G401 (cell line): Measurements from ENCODE around the gene SYT5. TPM values are rescaled to one million over a fixed set of nuclear protein-coding genes. Genes with fewer than 3 reads are reported as not detected.
A peak's percentile ranks its signal among the peaks of the same experiment; 100 is the strongest.
"Not testable (repeated sequence)": the region's sequence is repeated elsewhere in the genome, so short reads cannot be mapped to it uniquely, and the experiment has no call there.

Experiments
- DNase-seq: peaks from one replicate; pipeline ENCODE4 v3.0.0-alpha.2; 2015; ENCODE audit warnings: low spot score
- in situ Hi-C: cut with HindIII; loops from 2 replicates; pipeline ENCODE4 v1.10.0; 2016; ENCODE audit warnings: low sequenced_read_pairs, mixed read lengths
- total RNA-seq: library from RNA; depleted of rRNA; stranded (reverse); fragments of >200 nt; shearing (Covaris generic); gene quantifications from 2 replicates; pipeline ENCODE4 v1.2.3, GENCODE V29; 2014

Gene SYT5
- total RNA-seq, 1 experiment from 2014 or later: 0.85 TPM

DNA sequence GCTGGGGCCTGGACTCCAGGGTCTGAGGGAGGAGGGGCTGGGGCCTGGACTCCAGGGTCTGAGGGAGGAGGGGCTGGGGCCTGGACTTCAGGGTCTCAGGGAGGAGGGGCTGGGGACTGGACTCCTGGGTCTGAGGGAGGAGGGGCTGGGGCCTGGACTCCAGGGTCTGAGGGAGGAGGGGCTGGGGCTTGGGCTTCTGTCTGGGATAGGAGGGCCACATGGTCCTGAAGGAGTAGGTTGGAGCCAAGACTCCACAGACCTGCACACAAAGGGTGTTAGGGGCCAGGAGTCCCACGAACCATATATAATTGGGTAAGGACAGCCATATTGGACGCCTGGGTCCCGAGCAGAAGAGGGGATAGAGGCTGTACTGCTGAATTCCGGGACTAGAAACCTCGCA is 24.3 kb downstream of the SYT5 start:
- DNase-seq, in situ Hi-C loops: not testable (repeated sequence)

DNA sequence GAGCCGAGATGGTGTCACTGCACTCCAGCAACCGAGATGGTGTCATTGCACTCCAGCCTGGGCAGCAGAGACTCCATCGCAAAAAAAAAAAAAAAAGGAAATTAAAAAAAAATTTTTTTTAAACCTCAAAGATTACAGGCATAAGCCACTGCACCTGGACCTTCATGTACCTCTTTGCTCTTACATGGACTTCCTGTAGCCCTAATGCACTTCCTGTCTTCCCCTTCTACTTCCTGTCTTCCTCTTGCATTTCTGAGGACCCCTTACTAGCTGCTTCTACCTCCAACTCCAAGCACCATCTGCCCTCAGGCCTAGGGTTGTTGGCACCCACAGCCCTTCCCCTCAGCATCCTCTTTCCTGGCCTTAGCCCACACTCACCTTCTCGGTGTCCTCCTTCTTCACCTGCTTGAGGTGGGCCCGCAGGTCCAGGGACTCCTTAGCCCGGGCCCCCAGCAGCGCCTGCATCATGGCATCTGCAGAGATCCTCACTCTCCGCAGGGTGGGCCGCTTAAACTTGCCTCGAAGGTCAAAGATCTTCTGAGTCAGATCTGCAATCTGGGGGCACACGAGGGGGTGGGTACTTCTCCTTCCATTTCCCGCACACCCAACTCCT is 26.3 kb downstream of the SYT5 start:
- DNase-seq: no peak
- in situ Hi-C loops: no loop called here

DNA sequence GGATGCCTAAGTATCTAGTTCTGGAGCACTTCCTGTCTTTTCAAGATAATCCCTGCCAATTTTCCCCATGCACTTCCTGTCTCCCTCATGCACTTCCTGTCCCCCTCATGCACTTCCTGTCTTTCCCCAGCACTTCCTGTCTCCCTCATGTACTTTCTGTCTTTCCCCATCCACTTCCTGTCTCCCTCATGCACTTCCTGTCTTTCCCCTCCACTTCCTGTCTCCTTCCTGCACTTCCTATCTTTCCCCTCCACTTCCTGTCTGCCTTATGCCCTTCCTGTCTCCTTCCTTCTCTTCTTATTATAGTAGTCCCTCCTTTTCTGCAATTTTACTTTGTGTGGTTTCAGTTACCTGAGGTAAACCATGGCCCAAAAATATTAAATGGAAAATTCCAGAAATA is 28.1 kb downstream of the SYT5 start:
- DNase-seq: no peak
- in situ Hi-C loops: no loop called here

DNA sequence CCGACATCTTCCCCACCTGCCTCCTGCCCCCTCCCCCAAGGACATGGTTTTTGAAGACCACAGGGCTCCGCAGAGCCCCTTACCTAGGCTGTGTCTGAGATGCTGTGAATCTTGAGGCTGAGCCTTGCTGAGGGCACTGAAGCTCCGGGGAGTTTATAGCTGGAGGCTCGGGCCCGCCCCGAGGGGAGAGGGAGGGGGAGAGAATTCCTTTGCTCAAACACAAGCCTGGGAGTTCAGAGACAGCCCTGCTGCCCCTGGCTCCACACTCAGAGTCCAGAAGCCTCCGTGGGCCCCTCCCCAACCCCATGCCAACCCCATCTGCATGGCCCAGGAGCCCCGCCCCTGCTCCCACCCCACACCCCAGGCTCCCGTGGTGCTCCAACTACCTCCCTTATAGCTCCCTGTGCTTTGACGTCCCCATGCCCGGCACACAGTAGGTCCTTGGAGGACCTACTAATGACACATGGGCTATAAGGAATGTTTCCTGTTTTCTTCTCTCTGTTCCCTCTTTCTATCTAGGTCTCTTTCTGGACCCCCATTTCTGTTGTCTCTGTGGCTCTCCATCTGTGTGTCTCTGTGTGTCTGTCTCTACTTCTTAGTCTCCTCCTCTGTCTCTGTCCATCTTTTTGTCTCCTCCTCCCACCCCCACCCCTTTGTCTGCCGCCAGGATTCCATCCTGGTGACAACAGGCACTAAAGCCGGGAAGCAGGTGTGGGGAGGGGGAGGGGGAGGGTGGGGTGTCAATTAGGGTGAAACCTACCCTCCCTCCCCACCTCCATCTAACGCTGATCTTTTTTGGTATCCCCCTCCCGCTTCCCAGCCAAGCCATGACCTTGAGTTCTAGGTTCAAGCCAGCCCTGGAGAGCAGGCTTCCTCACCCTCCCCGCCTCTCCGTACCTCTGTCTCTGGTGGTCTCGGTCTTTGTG is 30.7 kb downstream of the SYT5 start, which contains the start of gene TNNT1:
TNNT1 (minus strand) TSS at position 129 of the 926 bp plus-strand sequence. CDS start 2,049 bp downstream, outside the sequence.
- DNase-seq: no peak
- in situ Hi-C loops: no loop called here

DNA sequence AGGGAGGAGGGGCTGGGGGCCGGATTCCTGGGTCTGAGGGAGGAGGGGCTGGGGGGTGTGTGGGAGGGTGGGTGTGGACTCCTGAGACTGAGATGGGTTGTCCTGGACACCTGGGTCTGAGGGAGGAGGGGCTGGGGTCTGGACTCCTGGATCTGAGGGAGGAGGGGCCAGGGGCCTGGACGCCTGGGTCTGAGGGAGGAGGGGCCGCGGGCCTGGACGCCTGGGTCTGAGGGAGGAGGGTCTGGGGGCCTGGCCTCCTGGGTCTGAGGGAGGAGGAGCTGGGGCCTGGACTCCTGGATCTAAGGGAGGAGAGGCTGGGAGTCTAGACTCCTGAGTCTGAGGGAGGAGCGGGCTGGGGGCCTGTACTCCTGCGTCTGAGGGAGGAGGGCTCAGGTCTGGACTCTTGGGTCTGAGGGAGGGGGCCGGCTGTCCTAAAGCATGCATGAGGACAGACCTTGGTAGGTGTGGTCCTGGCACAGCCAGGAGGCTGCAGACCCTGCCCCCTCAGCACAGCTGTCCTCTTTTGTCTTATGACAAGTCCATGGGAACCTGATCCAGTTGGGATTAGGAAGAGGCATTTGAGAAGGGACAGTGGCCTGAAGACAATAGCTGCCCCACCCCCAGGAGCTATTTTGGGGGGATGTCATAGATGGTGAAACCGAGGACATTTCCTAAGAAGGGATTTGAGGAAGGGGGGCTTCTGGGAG is 32.4 kb downstream of the SYT5 start:
- in situ Hi-C loops: no loop called here
- no peak for DNase-seq

DNA sequence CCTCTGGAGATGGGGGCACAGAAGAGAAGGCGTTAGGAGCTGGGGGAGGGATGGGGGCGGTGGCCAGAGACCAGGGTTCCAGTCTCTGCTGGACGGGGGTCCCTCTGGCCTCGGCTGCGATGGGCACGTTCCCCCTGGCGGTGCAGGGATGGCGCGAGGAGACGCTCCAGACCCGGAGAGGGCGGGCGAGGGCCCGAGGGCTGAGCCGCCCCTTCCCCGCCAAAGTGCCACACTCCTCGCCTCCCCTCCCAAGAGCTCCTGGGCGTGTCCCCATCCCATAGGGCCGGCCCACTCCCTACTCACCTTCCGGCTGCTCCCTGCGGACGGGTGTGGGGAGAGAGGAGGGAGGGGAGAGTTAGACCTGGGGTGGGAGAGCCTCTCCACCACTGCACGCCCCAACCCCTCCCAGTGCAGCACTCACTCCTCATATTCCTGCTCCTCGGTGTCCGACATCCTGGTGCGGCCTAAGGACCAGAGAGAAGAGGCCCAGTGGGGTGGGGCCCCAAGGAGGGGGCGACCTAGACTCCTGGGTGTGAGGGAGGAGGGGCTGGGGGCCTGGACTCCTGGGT is 33.3 kb downstream of the SYT5 start:
- peak; percentile 55 for DNase-seq

DNA sequence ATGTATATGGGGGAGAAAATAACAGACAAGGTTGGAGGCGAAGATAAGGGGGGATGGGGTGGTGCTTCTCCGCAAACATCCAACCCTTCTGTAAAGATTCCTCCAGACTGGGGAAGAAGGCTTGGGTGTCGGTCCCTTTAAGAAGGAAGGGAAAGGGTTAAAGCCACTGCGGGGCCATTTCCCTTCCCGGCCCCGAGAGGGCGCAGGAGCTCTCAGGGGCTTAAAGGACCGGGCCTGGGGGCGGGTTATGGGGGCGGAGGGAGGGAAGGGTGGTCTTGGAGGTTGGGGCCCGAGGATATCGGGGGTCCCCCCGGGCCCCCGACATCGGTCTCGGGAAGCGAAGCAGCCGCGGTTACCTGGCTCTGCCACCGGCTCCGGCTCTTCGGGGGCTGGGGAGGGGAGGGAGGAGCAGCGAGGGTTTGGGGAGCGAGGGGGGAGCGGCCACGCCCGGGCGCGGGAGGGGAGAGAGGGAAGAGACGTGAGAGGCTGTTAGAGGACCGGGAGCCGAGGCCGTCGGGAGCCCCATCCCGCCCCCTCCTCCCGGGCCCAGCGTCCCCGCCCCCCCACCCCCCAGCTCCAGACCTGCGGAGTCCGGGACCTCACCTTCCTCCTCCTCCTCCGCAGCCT is 33.9 kb downstream of the SYT5 start:
- in situ Hi-C loops: no loop called here
- DNase-seq: no peak

More for the DNA sequence above, 33.3 kb downstream of the SYT5 start:
- in situ Hi-C loops: no loop called here

DNA sequence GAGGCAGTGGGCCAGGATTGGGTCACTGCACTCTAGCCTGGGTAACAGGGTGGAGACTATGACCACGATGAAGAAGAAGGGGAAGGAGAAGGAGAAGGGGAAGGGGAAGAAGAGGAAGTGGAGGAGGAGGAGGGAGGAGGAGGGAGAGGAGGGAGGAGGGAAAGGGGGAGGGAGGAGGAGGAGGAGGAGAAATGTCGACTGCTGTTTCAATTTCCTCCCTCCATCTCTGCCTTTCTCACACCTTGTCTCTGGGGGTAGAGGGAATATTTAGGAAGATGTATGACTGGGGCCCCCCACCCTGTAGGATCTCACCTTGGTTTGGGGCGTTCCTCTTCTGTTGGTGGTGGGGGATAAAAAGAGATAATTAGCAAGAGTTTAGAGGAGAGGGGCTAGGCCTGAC is 34.9 kb downstream of the SYT5 start:
- in situ Hi-C loops: no loop called here

DNA sequence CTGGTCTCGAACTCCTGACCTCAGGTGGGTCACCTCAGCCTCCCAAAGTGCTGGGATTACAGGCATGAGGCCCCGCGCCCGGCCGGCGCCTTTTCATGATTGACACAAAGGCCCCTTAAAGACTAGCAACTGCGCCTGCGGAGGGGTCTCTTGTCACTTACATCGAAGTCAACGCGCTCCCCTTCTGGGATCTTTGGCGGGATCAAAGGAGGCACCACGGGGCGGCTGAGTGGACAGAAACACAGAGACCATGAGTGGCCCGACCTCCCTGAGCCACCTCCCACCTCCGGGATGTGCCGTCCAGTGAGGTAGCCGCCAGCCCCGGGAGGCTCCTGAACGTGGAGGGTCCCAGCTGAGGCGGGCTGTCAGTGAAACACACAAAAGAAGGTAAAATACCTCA is 38.4 kb downstream of the SYT5 start:
- DNase-seq: no peak
- in situ Hi-C loops: no loop called here

More for the DNA sequence above, 34.9 kb downstream of the SYT5 start:
- DNase-seq: no peak

DNA sequence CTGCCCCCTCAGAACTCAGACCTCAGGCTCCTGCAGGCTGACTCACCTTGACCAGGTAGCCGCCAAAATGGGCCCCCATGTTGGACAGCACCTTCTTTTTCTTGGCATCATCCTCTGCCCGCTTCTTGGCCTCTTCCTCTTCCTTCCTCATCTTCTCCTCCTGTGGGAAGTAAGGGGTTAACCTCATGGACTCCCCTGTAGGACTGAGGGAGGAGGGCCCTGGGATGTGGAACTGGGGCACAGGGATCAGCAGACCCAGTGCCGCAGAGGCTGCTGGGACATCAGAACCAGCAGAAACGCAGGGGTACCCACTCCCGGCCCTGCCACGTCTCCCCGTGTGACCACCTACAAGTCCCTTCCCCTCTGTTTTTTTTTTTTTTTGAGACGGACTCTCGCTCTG is 42.2 kb downstream of the SYT5 start:
- no peak for DNase-seq
- in situ Hi-C loops: no loop called here

DNA sequence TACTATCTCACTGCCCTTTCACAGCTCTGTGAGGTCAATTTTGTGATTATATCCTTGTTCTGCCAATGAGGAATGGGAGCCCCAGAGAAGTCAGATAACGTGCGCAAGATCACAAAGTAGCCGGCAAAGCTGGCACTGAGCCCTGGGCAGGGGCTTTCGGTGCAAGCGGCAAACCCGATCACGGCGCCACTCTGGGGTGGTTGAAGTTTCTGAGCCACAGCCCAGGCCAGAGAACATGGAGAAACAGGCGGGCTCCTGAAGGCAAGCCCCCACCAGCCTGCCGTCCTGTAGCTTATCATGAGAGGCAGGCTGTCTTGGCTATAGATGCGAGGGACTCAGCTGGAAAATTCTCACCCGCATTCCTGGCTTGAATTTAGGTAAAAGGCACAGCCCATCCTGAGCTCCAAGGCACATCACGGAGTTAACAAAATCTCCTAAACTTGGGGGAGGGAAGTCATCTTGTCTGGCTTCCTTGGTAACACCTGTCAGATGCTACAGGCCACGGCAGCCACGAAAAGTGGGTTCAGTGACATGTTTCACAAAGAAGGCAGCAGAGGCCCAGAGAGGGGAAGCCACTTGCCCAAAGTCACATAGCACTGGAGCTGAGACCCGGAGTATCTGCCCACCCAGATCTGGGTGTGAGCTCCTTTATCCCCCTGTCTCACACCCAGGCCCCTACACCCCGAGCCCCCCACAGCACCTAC is 43.5 kb downstream of the SYT5 start:
- in situ Hi-C loops: no loop called here
- DNase-seq: no peak

DNA sequence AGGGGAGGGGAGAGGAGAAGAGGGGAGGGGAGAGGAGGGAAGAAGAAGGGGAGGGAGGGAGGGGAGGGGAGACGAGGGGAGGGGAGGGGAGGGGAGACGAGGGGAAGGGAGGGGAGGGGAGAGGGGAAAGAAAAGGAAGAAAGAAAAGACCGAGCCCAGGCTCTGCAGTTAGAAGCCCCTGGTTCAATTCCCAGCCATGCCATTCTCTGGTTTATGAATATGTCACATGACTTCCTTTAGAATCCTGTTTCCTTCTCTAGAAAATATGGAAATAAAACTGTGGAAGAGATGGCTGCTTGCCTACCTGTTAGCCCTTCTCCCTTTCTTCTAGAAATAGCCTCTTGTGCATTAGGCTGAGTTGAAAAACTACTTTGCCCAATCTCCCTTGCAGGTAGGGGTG is 45.4 kb downstream of the SYT5 start:
- DNase-seq: no peak
- in situ Hi-C loops: no loop called here

DNA sequence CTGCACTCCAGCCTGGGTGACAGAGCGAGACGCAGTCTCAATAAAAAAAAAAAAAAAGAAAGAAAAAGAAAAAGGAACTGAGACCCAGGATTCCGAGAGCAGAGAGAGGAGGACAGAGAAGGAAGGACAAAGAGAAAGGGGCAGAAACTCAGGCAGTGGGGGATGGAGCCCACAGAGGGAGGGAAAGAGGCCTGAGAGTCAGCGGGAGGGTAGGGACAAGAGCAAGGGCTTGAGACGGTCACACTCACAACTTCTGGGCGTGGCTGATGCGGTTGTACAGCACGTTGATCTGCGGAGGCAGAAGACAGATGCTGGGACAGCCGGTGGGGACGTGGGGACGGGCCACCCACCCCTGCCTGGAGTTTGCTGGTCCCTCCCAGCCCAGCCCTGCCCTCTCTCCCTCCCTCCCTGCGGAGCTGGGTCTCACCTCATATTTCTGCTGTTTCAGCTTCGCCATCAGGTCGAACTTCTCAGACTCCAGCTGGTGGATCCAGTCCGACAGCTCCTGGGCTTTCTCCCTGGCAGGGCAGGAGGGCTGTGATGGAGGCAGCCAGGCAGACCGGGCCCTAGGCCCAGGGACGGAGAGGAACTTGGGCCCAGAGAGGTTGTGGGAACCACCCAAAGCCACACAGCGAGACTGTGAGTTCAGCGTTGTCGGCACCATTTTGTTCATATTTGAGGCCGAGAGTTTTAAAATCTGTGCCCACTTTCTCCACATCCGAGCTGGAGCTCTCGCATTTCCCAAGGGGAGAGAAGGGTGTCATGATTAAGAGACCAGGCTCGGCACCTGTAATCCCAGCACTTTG is 46.2 kb downstream of the SYT5 start:
- in situ Hi-C loops: no loop called here
- no peak for DNase-seq

DNA sequence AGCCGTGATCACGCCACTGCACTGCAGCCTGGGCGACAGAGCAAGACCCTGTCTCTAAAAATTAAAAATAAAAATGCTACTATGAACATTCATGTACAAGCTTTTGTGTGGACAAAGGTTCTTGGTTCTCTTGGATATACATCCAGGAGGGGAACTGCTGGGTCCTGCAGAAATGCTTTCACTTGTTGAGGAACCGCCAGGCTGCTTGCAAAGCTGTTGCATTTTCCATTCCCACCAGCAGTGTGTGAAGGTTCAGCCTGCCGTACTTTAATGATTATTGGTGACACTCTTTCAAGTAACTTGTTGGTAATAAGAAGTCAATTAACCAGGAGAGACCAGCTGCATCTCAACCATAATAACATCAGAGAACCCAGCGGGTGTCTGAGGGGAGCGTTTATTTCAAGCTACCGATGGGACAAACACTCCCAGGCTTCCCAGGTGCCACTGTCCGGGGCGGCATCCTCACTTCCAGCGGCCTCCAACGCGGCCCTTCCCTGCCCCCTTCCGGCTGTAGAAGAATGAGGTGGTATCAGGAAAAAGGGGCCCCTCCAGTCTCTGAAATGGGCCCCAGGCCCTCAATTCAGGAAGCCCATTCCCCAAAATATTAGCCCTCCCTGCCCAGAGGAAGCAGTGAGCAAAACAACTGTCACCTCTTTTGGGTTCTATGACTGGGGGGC is 47.5 kb downstream of the SYT5 start:
- in situ Hi-C loops: no loop called here
- DNase-seq: no peak

DNA sequence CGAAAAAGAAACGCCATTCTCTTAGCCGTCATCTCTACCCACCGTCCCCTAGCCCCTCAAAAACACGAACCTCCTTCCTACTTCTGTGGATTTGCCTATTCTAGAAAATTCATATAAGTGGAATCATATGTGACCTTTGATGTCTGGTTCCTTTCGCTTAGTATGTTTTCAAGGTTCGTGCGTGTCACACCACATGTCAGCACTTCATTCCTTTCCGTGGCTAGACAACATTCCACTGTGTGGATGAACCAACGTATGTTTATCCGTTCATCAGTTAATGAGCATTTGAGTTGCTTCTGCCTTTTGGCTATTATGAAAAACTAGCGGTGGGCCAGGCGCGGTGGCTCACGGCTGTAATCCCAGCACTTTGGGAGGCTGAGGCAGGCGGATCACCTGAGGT is 48.7 kb downstream of the SYT5 start:
- in situ Hi-C loops: no loop called here

More for the DNA sequence above, 48.7 kb downstream of the SYT5 start:
- DNase-seq: no peak
